Stomach (tissue), 9 donors: ENCODE measurements around the gene RHBDD2. TPM values are rescaled to one million over a fixed set of nuclear protein-coding genes. Genes with fewer than 3 reads are reported as not detected.
"Not testable (repeated sequence)": the region's sequence is repeated elsewhere in the genome, so short reads cannot be mapped to it uniquely, and the experiment has no call there.

ENCODE experiments used
- DNase-seq, 2 donors: peaks; one replicate each; pipeline versions ENCODE4 v3.0.0 to v3.0.0-alpha.2; 2013 to 2019
- H3K27ac ChIP-seq, 5 donors: fragments of 200-600 bp in 4 of 5; sonication (generic) in 4 of 5; one replicate each; pipeline ENCODE4 v1.5.1; 2013 to 2019; ENCODE audit warnings: mild to moderate bottlenecking in 1 of 5, moderate library complexity in 1 of 5
- H3K27me3 ChIP-seq, 3 donors: fragments of 200-600 bp; sonication (generic); one replicate each; pipeline ENCODE4 v1.5.1; 2017 to 2019; ENCODE audit warnings: mixed run types in 1 of 3
- H3K36me3 ChIP-seq, 4 donors: fragments of 200-600 bp; sonication (generic); 1 replicate in 3 of 4; 2 replicates in 1 of 4; pipeline ENCODE4 v1.5.1; 2016 to 2019
- H3K4me1 ChIP-seq, 4 donors: fragments of 200-600 bp; sonication (generic); one replicate each; pipeline ENCODE4 v1.5.1; 2016 to 2019
- H3K4me3 ChIP-seq, 4 donors: fragments of 200-600 bp; sonication (generic) in 3 of 4; one replicate each; pipeline ENCODE4 v1.5.1; 2016 to 2019; ENCODE audit warnings: mild to moderate bottlenecking in 1 of 4
- H3K9me3 ChIP-seq, 4 donors: fragments of 200-600 bp; sonication (generic); one replicate each; pipeline ENCODE4 v1.5.1; 2016 to 2019
- CTCF ChIP-seq, 7 experiments: fragments of 450-650 bp in 4 of 7; fragments of 200-600 bp in 3 of 7; sonication (generic) in 3 of 7; IDR thresholded peaks; one replicate each; pipeline ENCODE4 v1.5.1; 2016 to 2019; ENCODE audit warnings: antibody characterized with exemption in 7 of 7, control low read depth in 2 of 7, mild to moderate bottlenecking in 1 of 7
- EP300 ChIP-seq: sonication (generic); formaldehyde crosslinking; IDR thresholded peaks from one replicate; pipeline ENCODE4 v1.6.1; 2017; ENCODE audit warnings: antibody characterized with exemption
- POLR2A ChIP-seq, 4 donors: fragments of 450-650 bp; IDR thresholded peaks; one replicate each; pipeline ENCODE4 v1.6.1; 2016; ENCODE audit warnings: antibody characterized with exemption in 4 of 4, control low read depth in 2 of 4, mild to moderate bottlenecking in 1 of 4, moderate library complexity in 1 of 4
- POLR2AphosphoS5 ChIP-seq, 3 donors: sonication (generic); formaldehyde crosslinking; IDR thresholded peaks; one replicate each; pipeline ENCODE4 v1.6.1; 2016; ENCODE audit warnings: antibody characterized with exemption in 3 of 3
- WGBS, 5 donors: extraction: QIAGEN DNeasy Blood & Tissue Kit in 3 of 5; methylation state at CpG; one replicate each; pipeline versions ENCODE4 v1.1.5 to v1.1.7; 2013 to 2018; 5-methylcytosine and 5-hydroxymethylcytosine counted together
- intact Hi-C: fragments of 100-400 bp; cut with DNase I; formaldehyde crosslinking; loops from one replicate; pipeline ENCODE4 v1.15.1; 2023; ENCODE audit warnings: low total_unique reads
- polyA plus RNA-seq, 3 donors: library from polyadenylated mRNA; stranded (reverse); fragments of 200-250 nt; gene quantifications; one replicate each; pipeline ENCODE4 v1.2.3, GENCODE V29; 2013
- total RNA-seq, 5 donors: library from RNA; depleted of rRNA; stranded (reverse); fragments of >200 nt; gene quantifications; one replicate each; pipeline versions ENCODE4 v1.1.0 to v1.2.3, GENCODE V29; 2014 to 2016
- donor health status: healthy with polysubstance abuse.
- donor health status: Bipolar disorder and iron deficiency.
- donor health status: healthy.

RHBDD2 gene
- total and polyA plus RNA-seq, 8 donors: 15.8 to 95.9 (median 45.5) TPM

GRCh38 chr7:75858410-75858809, 20.4 kb upstream of the RHBDD2 start:
- Histone ChIP-seq H3K4me3 (no peak overlapping the region), H3K4me1 (no peaks in the 10 kb centered on the region), H3K27me3 (no peaks in the 10 kb centered on the region), H3K9me3 (no peaks in the 10 kb centered on the region), H3K36me3 (no peaks in the 10 kb centered on the region), H3K27ac (no peak overlapping the region)
- intact Hi-C loops: no loop called here
- no peak for DNase-seq
- TF ChIP-seq POLR2AphosphoS5 (IDR thresholded peaks at IDR 0.05) (no peak), CTCF (IDR thresholded peaks at IDR 0.05) (no peak), POLR2A (IDR thresholded peaks at IDR 0.05) (no peak), EP300 (no peak)

- no peak for TF ChIP-seq CTCF (IDR thresholded peaks at IDR 0.05)
- peak in 1 of 3 donors; percentile 38 for TF ChIP-seq POLR2AphosphoS5 (IDR thresholded peaks at IDR 0.05)
- H3K9me3 ChIP-seq: no peaks in the 10 kb centered on the region
- H3K27ac ChIP-seq: peak overlapping the region in 4 of 5 donors; percentile 31 to 62 (median 45)
- no peak overlapping the region for H3K4me3 ChIP-seq
- no peaks in the 10 kb centered on the region for H3K27me3 ChIP-seq
- 54 to 75% (median 69%) methylated on average over 4 of the region's 4 CpGs for WGBS, 5 donors
- peak in 1 of 2 donors; percentile 57 for DNase-seq
- H3K36me3 ChIP-seq: no peaks in the 10 kb centered on the region
- intact Hi-C loops: no loop called here
- H3K4me1 ChIP-seq: peaks cover 0 to 6% (median 5%) of the 10 kb centered on the region in 4 donors
Measured at GRCh38 chr7:75861636-75862035, 17.2 kb upstream of the RHBDD2 start.

GRCh38 chr7:75864251-75864650, 14.6 kb upstream of the RHBDD2 start:
- intact Hi-C loops, H3K27ac ChIP-seq, H3K36me3 ChIP-seq, DNase-seq, H3K27me3 ChIP-seq, H3K4me3 ChIP-seq, H3K9me3 ChIP-seq: not testable (repeated sequence)
- peaks cover 0 to 13% (median 8%) of the 10 kb centered on the region in 4 donors for H3K4me1 ChIP-seq
- 88 to 96% (median 92%) methylated on average over 4 of the region's 4 CpGs for WGBS, 5 donors

DNA sequence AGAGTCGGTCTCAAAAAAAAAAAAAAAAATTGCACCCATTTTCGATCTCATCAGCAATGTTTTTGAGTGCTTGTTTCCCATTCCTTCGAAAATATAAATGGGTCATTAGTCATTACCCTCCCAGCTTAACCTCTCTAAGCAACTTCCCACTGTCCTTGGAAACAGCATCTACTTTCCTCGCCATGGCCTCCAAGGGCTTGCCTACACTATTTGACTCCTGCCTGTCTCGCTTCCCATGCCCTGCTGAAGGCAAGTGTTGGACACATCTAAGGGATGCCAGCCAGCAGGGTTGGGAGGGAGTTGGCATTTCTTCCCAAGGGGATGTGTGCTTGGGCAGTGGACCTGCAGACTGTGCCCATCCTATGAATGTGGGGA, 12.7 kb upstream of the RHBDD2 start:
- WGBS, 5 donors: 44 to 60% (median 59%) methylated on average over 5 of the region's 5 CpGs
- Histone ChIP-seq H3K9me3 (no peaks in the 10 kb centered on the region), H3K4me1 (peaks cover 0 to 13% (median 8%) of the 10 kb centered on the region in 4 donors), H3K27ac (no peak overlapping the region), H3K36me3 (no peaks in the 10 kb centered on the region), H3K27me3 (no peaks in the 10 kb centered on the region), H3K4me3 (no peak overlapping the region)
- no peak for DNase-seq
- intact Hi-C loops: loop anchor here (5.0 kb wide), 1 partner anchor 156 kb away; no protein-coding TSS in a partner anchor
- TF ChIP-seq EP300 (no peak), CTCF (IDR thresholded peaks at IDR 0.05) (no peak), POLR2A (IDR thresholded peaks at IDR 0.05) (no peak), POLR2AphosphoS5 (IDR thresholded peaks at IDR 0.05) (no peak)

- Histone ChIP-seq H3K4me3 (no peak overlapping the region), H3K9me3 (no peaks in the 10 kb centered on the region), H3K27ac (no peak overlapping the region), H3K27me3 (no peaks in the 10 kb centered on the region), H3K36me3 (no peaks in the 10 kb centered on the region), H3K4me1 (peaks cover 0 to 14% (median 8%) of the 10 kb centered on the region in 4 donors)
- 34 to 42% (median 39%) methylated on average over 14 to 19 of the region's 19 CpGs for WGBS, 5 donors
- TF ChIP-seq POLR2A (IDR thresholded peaks at IDR 0.05): no peak
- no peak for TF ChIP-seq EP300
- peak in 5 of 7 experiments; percentile 84 to 96 (median 90) for TF ChIP-seq CTCF (IDR thresholded peaks at IDR 0.05)
- peak; percentile 66 to 85 for DNase-seq
- intact Hi-C loops: loop anchor here (5.0 kb wide), 1 partner anchor 156 kb away; no protein-coding TSS in a partner anchor
Measured at GRCh38 chr7:75866489-75867389, 12.1 kb upstream of the RHBDD2 start.
